Heart left ventricle (tissue), 16 donors: ENCODE data around the gene LZTS3. TPM values are rescaled to one million over a fixed set of nuclear protein-coding genes. Genes with fewer than 3 reads are reported as not detected.
A peak's percentile ranks its signal among the peaks of the same experiment; 100 is the strongest.

Source experiments
- ATAC-seq, 4 donors: fragments of 200-7000 bp; cut with Tn5 transposase; one replicate each; pipeline ENCODE4 v1.9.1; 2020 to 2022; ENCODE audit warnings: moderate library complexity in 4 of 4, mild to moderate bottlenecking in 3 of 4, moderate number of reproducible peaks in 1 of 4
- DNase-seq, 5 donors: peaks; one replicate each; pipeline ENCODE4 v3.0.0-alpha.2; 2020
- H3K27ac ChIP-seq, 12 donors: fragments of 200-600 bp; sonication (generic) in 4 of 12; one replicate each; pipeline versions ENCODE4 v1.5.0 to v1.8.0; 2016 to 2022; ENCODE audit warnings: mild to moderate bottlenecking in 2 of 12
- H3K27me3 ChIP-seq, 9 donors: fragments of 200-600 bp; sonication (generic) in 2 of 9; one replicate each; pipeline versions ENCODE4 v1.5.1 to v1.8.0; 2016 to 2022; ENCODE audit warnings: mild to moderate bottlenecking in 3 of 9
- H3K36me3 ChIP-seq, 9 donors: fragments of 200-600 bp; sonication (generic) in 2 of 9; one replicate each; pipeline versions ENCODE4 v1.5.0 to v1.8.0; 2018 to 2022; ENCODE audit warnings: mild to moderate bottlenecking in 2 of 9
- H3K4me1 ChIP-seq, 12 donors: fragments of 200-600 bp; sonication (generic) in 4 of 12; one replicate each; pipeline versions ENCODE4 v1.5.0 to v1.8.0; 2016 to 2022; ENCODE audit warnings: mild to moderate bottlenecking in 3 of 12
- H3K4me3 ChIP-seq, 12 donors: fragments of 200-600 bp; sonication (generic) in 4 of 12; one replicate each; pipeline versions ENCODE4 v1.5.0 to v1.8.0; 2017 to 2022; ENCODE audit warnings: mild to moderate bottlenecking in 9 of 12, moderate library complexity in 4 of 12
- H3K9me3 ChIP-seq, 12 donors: fragments of 200-600 bp; sonication (generic) in 4 of 12; one replicate each; pipeline versions ENCODE4 v1.5.0 to v1.8.0; 2016 to 2022; ENCODE audit warnings: mild to moderate bottlenecking in 1 of 12
- CTCF ChIP-seq, 12 donors: fragments of 200-600 bp; sonication (generic) in 4 of 12; IDR thresholded peaks; one replicate each; pipeline versions ENCODE4 v1.5.0 to v1.8.0; 2018 to 2022; ENCODE audit warnings: antibody characterized with exemption in 12 of 12, mild to moderate bottlenecking in 5 of 12
- POLR2A ChIP-seq, 2 donors: fragments of 450-650 bp; IDR thresholded peaks; one replicate each; pipeline ENCODE4 v1.6.1; 2017; ENCODE audit warnings: antibody characterized with exemption in 2 of 2, mild to moderate bottlenecking in 2 of 2, moderate library complexity in 2 of 2
- WGBS, 4 donors: extraction: QIAGEN DNeasy Blood & Tissue Kit in 2 of 4; methylation state at CpG; one replicate each; pipeline versions ENCODE4 v1.1.5 to v1.1.7; 2013 to 2018; 5-methylcytosine and 5-hydroxymethylcytosine counted together
- intact Hi-C, 10 donors: fragments of 100-400 bp; cut with DNase I; formaldehyde crosslinking; loops; one replicate each; pipeline versions ENCODE4 v1.11.1 to v1.14.2; 2022
- polyA plus RNA-seq, 2 donors: library from polyadenylated mRNA; stranded (reverse); fragments of 200-250 nt; gene quantifications; one replicate each; pipeline ENCODE4 v1.2.3, GENCODE V29; 2013
- total RNA-seq, 9 donors: library from RNA; depleted of rRNA in 2 of 9; stranded (reverse); fragments of >200 nt in 2 of 9; fragmentation: NEBNext Ultra II Directional in 3 of 9; extraction: Animal tissue kit (Norgen Biotek cat#: 25700) in 3 of 9; gene quantifications; one replicate each; pipeline versions ENCODE4 v1.1.0 to v1.2.4, GENCODE V29; 2016 to 2023
- donor health status: ischemic (EF 13 %, LVEDD 7.1; RV severe dilation, severe dysfunction).
- donor health status: healthy with polysubstance abuse.
- donor health status: DM: no; HTN: yes; CAD: no.
- donor health status: DM: no; HTN: no; CAD: no.
- donor health status: ischemic (EF 25% LVEDD 6.9; RV normal size, moderate dysfunction).
- donor health status: ischemic (EF 25% LVEDD 5.7; RV mildly dilated, moderate dysfunction).
- donor health status: healthy.
- donor health status: DM: yes; HTN: yes; CAD: no.
- donor health status: ischemic (EF 35%, LVEDD 5.7; RV mildly dilated, moderate dysfunction).
- donor health status: nonischemic (EF 11% LVEDD 7.7; RV severe dilation, severe dysfunction).
- donor health status: DM: yes; HTN: yes; CAD: no.
- donor health status: PGD.
- donor health status: ischemic (EF 29% LVEDD 5.4; RV normal size, mild dysfunction).
- donor health status: nonischemic (EF 23%, LVEDD 6.1; RV moderate dilation, normal function).

The LZTS3 gene
- total and polyA plus RNA-seq, 11 donors = 6.8 to 28.4 (median 13.1) TPM

GRCh38 chr20:3202965-3203314 lies 29.6 kb upstream of the LZTS3 start:
- TF ChIP-seq CTCF (IDR thresholded peaks at IDR 0.05) = no peak
- no peak for TF ChIP-seq POLR2A (IDR thresholded peaks at IDR 0.05)
- Histone ChIP-seq H3K36me3 (peaks cover 0 to 47% (median 33%) of the 10 kb centered on the region in 9 donors), H3K27me3 (no peaks in the 10 kb centered on the region), H3K4me3 (peak overlapping the region in 11 of 12 donors; percentile 53 to 97 (median 81)), H3K9me3 (no peaks in the 10 kb centered on the region), H3K4me1 (peaks cover 0 to 16% (median 9%) of the 10 kb centered on the region in 12 donors), H3K27ac (peak overlapping the region in 6 of 12 donors; percentile 83 to 91 (median 85))
- intact Hi-C loops = loop anchor here in 1 of 10 donors (10.0 kb wide), 1 partner anchor 148 kb away; no protein-coding TSS in a partner anchor
- no peak for DNase-seq
- no peak for ATAC-seq
- 62 to 71% (median 69%) methylated on average over 6 to 9 of the region's 9 CpGs for WGBS, 4 donors

DNA sequence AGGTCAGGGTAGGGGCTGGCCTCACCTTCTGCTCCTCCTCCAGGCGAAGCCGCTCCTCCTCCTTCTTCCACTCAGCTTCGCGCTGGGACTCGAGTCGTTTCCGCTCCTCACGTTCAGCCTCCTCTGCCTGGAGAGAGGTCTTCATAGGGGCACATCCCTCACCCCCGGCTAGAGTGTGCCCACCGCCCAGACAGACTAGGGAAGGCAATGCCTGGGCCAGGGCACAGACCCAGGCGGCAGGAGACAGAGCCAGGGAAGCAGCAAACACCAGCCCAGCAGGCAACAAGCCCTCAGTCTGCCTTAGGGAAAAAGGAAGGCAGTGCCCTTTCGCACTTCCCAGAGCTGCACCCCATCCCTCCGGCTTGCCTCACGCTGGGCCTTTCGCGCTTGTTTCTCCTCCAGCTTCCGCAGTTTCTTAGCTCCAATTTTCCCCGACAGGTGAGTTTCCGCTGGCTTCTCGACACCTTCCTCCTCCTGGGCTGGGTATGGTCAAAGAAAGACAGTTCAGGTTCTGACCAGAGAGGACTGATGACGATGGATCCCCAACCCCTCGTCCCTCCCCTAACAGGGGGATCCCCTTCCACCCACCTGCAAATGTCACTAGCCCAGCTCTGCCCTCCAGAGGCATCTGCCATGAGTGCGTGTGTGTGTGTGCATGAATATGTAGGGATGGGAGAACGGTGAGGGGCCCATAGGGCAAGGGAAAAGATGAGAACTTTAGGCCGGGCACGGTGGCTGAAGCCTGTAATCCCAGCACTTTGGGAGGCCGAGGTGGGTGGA lies 26.8 kb upstream of the LZTS3 start:
- intact Hi-C loops = loop anchor here in 1 of 10 donors (10.0 kb wide), 1 partner anchor 145 kb away; no protein-coding TSS in a partner anchor
- H3K9me3 ChIP-seq = no peaks in the 10 kb centered on the region
- H3K27me3 ChIP-seq = no peaks in the 10 kb centered on the region
- no peak for TF ChIP-seq POLR2A (IDR thresholded peaks at IDR 0.05)
- no peak for TF ChIP-seq CTCF (IDR thresholded peaks at IDR 0.05)
- WGBS, 4 donors = 90 to 93% (median 93%) methylated on average over 27 of the region's 27 CpGs
- H3K27ac ChIP-seq = no peak overlapping the region
- peaks cover 0 to 16% (median 9%) of the 10 kb centered on the region in 12 donors for H3K4me1 ChIP-seq
- peaks cover 0 to 74% (median 53%) of the 10 kb centered on the region in 9 donors for H3K36me3 ChIP-seq
- H3K4me3 ChIP-seq = no peak overlapping the region
- ATAC-seq (no peak), DNase-seq (no peak)

DNA sequence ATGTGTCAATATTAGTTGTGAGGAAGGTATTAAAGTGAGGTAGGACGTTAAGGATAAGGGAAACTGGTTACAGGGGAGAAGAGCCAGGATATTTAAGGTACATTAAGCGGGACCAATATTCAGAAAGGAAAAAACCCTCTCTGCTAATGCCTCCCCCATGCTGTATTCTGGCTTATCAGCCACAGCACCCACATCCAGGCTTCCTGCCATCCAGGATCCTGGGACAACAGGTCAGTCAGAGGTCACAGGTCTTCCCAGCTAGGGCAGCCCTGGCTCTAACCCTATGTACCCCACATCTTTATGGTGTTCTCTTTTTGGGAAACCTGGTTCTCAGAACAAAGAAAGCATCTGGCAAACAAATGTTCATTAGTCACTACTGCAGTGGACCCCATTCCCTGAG lies 25.9 kb upstream of the LZTS3 start:
- Histone ChIP-seq H3K4me1 (peaks cover 0 to 14% (median 9%) of the 10 kb centered on the region in 12 donors), H3K4me3 (no peak overlapping the region), H3K9me3 (no peaks in the 10 kb centered on the region), H3K27me3 (no peaks in the 10 kb centered on the region), H3K27ac (no peak overlapping the region), H3K36me3 (peaks cover 3 to 84% (median 62%) of the 10 kb centered on the region in 9 donors)
- TF ChIP-seq CTCF (IDR thresholded peaks at IDR 0.05) (no peak), POLR2A (IDR thresholded peaks at IDR 0.05) (no peak)
- 48 to 67% (median 55%) methylated on average over 2 of the region's 2 CpGs for WGBS, 4 donors
- no peak for ATAC-seq
- intact Hi-C loops = no loop called here
- no peak for DNase-seq

GRCh38 chr20:3195590-3196237 lies 22.4 kb upstream of the LZTS3 start:
- 90 to 93% (median 91%) methylated on average over 7 of the region's 7 CpGs for WGBS, 4 donors
- H3K27ac ChIP-seq = no peak overlapping the region
- peaks cover 3 to 99% (median 95%) of the 10 kb centered on the region in 9 donors for H3K36me3 ChIP-seq
- no peaks in the 10 kb centered on the region for H3K9me3 ChIP-seq
- TF ChIP-seq CTCF (IDR thresholded peaks at IDR 0.05) (no peak), POLR2A (IDR thresholded peaks at IDR 0.05) (no peak)
- ATAC-seq = no peak
- intact Hi-C loops = no loop called here
- H3K27me3 ChIP-seq = no peaks in the 10 kb centered on the region
- no peak for DNase-seq
- no peak overlapping the region for H3K4me3 ChIP-seq
- no peaks in the 10 kb centered on the region for H3K4me1 ChIP-seq
